ENCODE results near the gene ARHGEF19. TPM values are rescaled to one million over a fixed set of nuclear protein-coding genes. Genes with fewer than 3 reads are reported as not detected.

Gene ARHGEF19
- 5.9 and 6.5 TPM in 2 replicates for total RNA-seq

DNA sequence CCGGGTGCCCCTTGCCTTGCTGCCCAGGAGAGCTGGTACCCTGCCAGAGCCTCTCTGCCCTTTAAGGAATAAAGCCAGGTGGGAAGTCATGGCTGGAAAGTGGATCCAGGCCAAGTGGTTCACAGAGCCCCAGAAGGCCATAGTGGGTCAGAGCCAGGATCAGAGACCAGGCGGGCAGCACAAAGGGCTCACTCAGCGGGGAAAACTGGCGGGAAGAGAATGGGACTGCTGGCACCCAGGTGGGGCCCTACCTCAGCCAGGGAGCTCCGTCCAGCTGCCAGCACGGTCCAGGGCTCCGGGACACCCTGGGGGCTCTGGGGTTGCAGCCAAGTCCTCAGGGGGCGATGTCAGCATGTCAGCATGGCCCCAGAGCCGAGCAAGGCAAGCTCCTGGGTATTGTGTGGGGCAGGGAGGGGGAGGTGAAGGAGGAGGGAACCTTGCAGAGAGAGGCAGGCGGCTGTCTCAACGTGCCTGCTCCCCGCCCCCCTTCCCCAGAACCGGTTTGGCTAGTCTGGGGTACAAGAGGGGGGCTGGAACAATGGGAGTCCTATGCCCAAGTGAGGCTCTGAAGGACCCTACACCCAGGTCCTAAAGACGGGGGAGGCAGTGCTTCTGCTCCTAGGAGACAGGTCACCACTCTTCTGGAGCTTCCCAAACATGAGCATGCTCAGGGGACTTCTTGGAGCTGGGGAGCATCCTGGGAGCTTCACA, at the start of gene ARHGEF19:
Gene ARHGEF19, minus strand, starts transcription at position 402 of the 711 bp plus-strand sequence. CDS start 3,598 bp downstream, outside the sequence.
- H3K79me2 ChIP-seq (ENCODE audit: insufficient read depth, low read length) = no peaks in the 10 kb centered on the region
- TF ChIP-seq, protein P1, sequence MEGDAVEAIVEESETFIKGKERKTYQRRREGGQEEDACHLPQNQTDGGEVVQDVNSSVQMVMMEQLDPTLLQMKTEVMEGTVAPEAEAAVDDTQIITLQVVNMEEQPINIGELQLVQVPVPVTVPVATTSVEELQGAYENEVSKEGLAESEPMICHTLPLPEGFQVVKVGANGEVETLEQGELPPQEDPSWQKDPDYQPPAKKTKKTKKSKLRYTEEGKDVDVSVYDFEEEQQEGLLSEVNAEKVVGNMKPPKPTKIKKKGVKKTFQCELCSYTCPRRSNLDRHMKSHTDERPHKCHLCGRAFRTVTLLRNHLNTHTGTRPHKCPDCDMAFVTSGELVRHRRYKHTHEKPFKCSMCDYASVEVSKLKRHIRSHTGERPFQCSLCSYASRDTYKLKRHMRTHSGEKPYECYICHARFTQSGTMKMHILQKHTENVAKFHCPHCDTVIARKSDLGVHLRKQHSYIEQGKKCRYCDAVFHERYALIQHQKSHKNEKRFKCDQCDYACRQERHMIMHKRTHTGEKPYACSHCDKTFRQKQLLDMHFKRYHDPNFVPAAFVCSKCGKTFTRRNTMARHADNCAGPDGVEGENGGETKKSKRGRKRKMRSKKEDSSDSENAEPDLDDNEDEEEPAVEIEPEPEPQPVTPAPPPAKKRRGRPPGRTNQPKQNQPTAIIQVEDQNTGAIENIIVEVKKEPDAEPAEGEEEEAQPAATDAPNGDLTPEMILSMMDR (IDR thresholded peaks at IDR 0.05; ENCODE audit: extremely low read depth, low read depth, low read length) = no peak
- H3K4me1 ChIP-seq (ENCODE audit: insufficient read depth, low read length) = peaks cover 6% of the 10 kb centered on the region
- no peak within 1 kb of the TSS for H3K27ac ChIP-seq (ENCODE audit: low read depth, low read length)
- no peak within 1 kb of the TSS for H2AFZ ChIP-seq (ENCODE audit: low read length)
- no peaks in the 10 kb centered on the region for H3K27me3 ChIP-seq (ENCODE audit: insufficient read depth, low read length)
- H3K9me3 ChIP-seq (ENCODE audit: low read depth, low read length) = no peaks in the 10 kb centered on the region
- no peak within 1 kb of the TSS for H3K4me3 ChIP-seq (ENCODE audit: insufficient read depth, low read length)
- H4K20me1 ChIP-seq (ENCODE audit: insufficient read depth, low read length) = no peaks in the 10 kb centered on the region
- H3K4me2 ChIP-seq (ENCODE audit: insufficient read depth, low read length) = no peak within 1 kb of the TSS
- no peaks in the 10 kb centered on the region for H3K36me3 ChIP-seq (ENCODE audit: insufficient read depth, low read length)
- peak; percentile 21 for DNase-seq (ENCODE audit: insufficient read length, low spot score, missing footprints)

DNA sequence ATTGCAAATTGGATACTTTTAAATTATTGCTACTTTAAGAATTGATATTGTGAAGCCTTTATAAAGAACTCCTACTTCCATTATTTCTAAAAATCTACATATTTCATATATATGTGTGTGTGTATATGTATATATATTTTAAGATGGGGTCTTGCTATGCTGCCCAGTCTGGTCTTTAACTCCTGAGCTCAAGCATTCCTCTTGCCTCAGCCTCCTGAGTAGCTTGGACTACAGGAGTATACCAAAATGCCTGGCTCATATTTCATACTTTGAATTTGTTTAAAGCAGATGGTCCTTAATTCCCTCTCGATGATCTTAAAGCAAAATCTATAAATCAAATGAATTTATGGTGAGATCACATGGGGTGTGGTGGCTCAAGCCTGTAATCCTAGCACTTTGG, 49.6 kb upstream of the ARHGEF19 start:
- Histone ChIP-seq H4K20me1 (ENCODE audit: insufficient read depth, low read length) (peaks cover 5% of the 10 kb centered on the region), H3K4me2 (ENCODE audit: insufficient read depth, low read length) (no peak overlapping the region), H3K4me1 (ENCODE audit: insufficient read depth, low read length) (peaks cover 4% of the 10 kb centered on the region), H3K79me2 (ENCODE audit: insufficient read depth, low read length) (peaks cover 10% of the 10 kb centered on the region), H2AFZ (ENCODE audit: low read length) (no peak overlapping the region), H3K9me3 (ENCODE audit: low read depth, low read length) (no peaks in the 10 kb centered on the region), H3K27ac (ENCODE audit: low read depth, low read length) (no peak overlapping the region), H3K4me3 (ENCODE audit: insufficient read depth, low read length) (no peak overlapping the region), H3K27me3 (ENCODE audit: insufficient read depth, low read length) (no peaks in the 10 kb centered on the region), H3K36me3 (ENCODE audit: insufficient read depth, low read length) (no peaks in the 10 kb centered on the region)
- DNase-seq (ENCODE audit: insufficient read length, low spot score, missing footprints) = no peak
- TF ChIP-seq, protein P1 (IDR thresholded peaks at IDR 0.05; ENCODE audit: extremely low read depth, low read depth, low read length) = no peak

DNA sequence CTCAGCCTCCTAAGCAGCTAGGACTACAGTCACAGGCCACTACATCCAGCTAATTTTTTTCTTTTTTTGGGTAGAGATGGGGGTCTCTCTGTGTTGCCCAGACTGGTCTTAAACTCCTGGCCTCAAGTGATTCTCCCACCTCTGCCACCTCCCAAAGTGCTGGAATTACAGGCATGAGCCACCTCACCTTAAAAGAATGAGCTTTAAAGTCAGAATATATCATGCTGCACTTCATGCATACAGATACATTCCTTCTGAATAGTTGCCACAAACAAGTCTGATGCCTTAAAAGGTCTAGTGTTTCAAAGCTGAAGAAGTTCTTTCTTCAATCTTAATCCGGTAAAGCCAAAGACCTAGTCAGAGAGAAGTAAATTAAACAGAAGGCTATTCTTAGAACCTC, 48.4 kb upstream of the ARHGEF19 start:
- TF ChIP-seq, protein P1 (IDR thresholded peaks at IDR 0.05; ENCODE audit: extremely low read depth, low read depth, low read length) = no peak
- Histone ChIP-seq H3K27ac (ENCODE audit: low read depth, low read length) (no peak overlapping the region), H2AFZ (ENCODE audit: low read length) (no peak overlapping the region), H3K79me2 (ENCODE audit: insufficient read depth, low read length) (peaks cover 10% of the 10 kb centered on the region), H3K4me1 (ENCODE audit: insufficient read depth, low read length) (peaks cover 4% of the 10 kb centered on the region), H3K9me3 (ENCODE audit: low read depth, low read length) (no peaks in the 10 kb centered on the region), H3K4me2 (ENCODE audit: insufficient read depth, low read length) (no peak overlapping the region), H3K36me3 (ENCODE audit: insufficient read depth, low read length) (peaks cover 4% of the 10 kb centered on the region), H3K4me3 (ENCODE audit: insufficient read depth, low read length) (no peak overlapping the region), H4K20me1 (ENCODE audit: insufficient read depth, low read length) (peaks cover 5% of the 10 kb centered on the region), H3K27me3 (ENCODE audit: insufficient read depth, low read length) (no peaks in the 10 kb centered on the region)
- no peak for DNase-seq (ENCODE audit: insufficient read length, low spot score, missing footprints)

DNA sequence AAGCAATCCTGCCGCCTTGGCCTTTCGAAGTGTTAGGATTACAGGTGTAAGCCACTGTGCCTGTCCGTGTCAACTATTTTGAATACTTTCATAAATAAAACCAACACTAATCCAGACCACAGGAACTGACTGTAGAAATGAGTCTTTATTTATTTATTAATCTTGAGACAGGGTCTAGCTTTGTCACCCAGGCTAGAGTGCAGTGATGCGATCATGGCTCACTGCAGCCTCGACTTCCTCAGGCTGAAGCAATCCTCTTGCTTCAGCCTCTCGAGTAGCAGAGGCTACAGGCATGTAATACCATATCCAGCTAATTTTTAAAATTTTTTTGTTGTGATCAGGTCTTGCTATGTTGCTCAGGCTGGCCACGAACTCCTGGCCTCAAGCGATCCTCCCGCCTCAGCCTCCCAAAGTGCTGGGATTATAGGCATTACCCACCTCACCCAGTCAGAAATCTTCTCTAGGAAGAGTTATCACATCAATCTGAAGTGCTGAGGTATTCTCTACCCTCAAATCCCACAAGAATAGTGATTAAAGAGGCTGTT, 46.2 kb upstream of the ARHGEF19 start:
- H3K79me2 ChIP-seq (ENCODE audit: insufficient read depth, low read length) = peaks cover 2% of the 10 kb centered on the region
- H3K4me1 ChIP-seq (ENCODE audit: insufficient read depth, low read length) = peaks cover 6% of the 10 kb centered on the region
- no peak for DNase-seq (ENCODE audit: insufficient read length, low spot score, missing footprints)
- H4K20me1 ChIP-seq (ENCODE audit: insufficient read depth, low read length) = no peaks in the 10 kb centered on the region
- no peak overlapping the region for H3K4me2 ChIP-seq (ENCODE audit: insufficient read depth, low read length)
- H2AFZ ChIP-seq (ENCODE audit: low read length) = no peak overlapping the region
- TF ChIP-seq, protein P1 (IDR thresholded peaks at IDR 0.05; ENCODE audit: extremely low read depth, low read depth, low read length) = no peak
- no peak overlapping the region for H3K4me3 ChIP-seq (ENCODE audit: insufficient read depth, low read length)
- no peaks in the 10 kb centered on the region for H3K9me3 ChIP-seq (ENCODE audit: low read depth, low read length)
- H3K36me3 ChIP-seq (ENCODE audit: insufficient read depth, low read length) = peaks cover 14% of the 10 kb centered on the region
- no peaks in the 10 kb centered on the region for H3K27me3 ChIP-seq (ENCODE audit: insufficient read depth, low read length)
- H3K27ac ChIP-seq (ENCODE audit: low read depth, low read length) = no peak overlapping the region

All from osteoblast (primary cell).